H9 (cell line): ENCODE results near the gene HS3ST1. TPM values are rescaled to one million over a fixed set of nuclear protein-coding genes. Genes with fewer than 3 reads are reported as not detected.

Source experiments
- DNase-seq: peaks from one replicate; pipeline ENCODE4 v3.0.0-alpha.2; 2017
- H2AFZ ChIP-seq: one replicate; pipeline ENCODE4 v1.6.1; 2013; ENCODE audit warnings: mild to moderate bottlenecking, low read length, control low read depth, moderate library complexity
- H2AK5ac ChIP-seq: 2 replicates; pipeline ENCODE4 v1.6.1; 2013; ENCODE audit warnings: low read length, control low read depth, mixed read lengths; ENCODE audit not compliant: insufficient read length
- H2BK120ac ChIP-seq: one replicate; pipeline ENCODE4 v1.6.1; 2013; ENCODE audit warnings: low read depth, mild to moderate bottlenecking, low read length, control low read depth, inconsistent platforms; ENCODE audit not compliant: poor library complexity, severe bottlenecking
- H2BK12ac ChIP-seq: 2 replicates; pipeline ENCODE4 v1.6.1; 2013; ENCODE audit warnings: low read length, control low read depth, mixed read lengths, low read depth; ENCODE audit not compliant: insufficient read length
- H2BK15ac ChIP-seq: 2 replicates; pipeline ENCODE4 v1.6.1; 2013; ENCODE audit warnings: low read depth, low read length, control low read depth
- H2BK20ac ChIP-seq: one replicate; pipeline ENCODE4 v1.6.1; 2013; ENCODE audit warnings: low read depth, mild to moderate bottlenecking, low read length, control low read depth, inconsistent platforms; ENCODE audit not compliant: poor library complexity, severe bottlenecking
- H2BK5ac ChIP-seq: 2 replicates; pipeline ENCODE4 v1.6.1; 2013; ENCODE audit warnings: low read length, control low read depth, mixed read lengths; ENCODE audit not compliant: insufficient read length
- H3K14ac ChIP-seq: 2 replicates; pipeline ENCODE4 v1.6.1; 2013; ENCODE audit warnings: low read length, control low read depth; ENCODE audit not compliant: insufficient read depth
- H3K18ac ChIP-seq: 2 replicates; pipeline ENCODE4 v1.6.1; 2013; ENCODE audit warnings: low read depth, mild to moderate bottlenecking, mixed read lengths, low read length, control low read depth; ENCODE audit not compliant: insufficient read length
- H3K23ac ChIP-seq: 2 replicates; pipeline ENCODE4 v1.6.1; 2013; ENCODE audit warnings: low read length, control low read depth, mixed read lengths, low read depth; ENCODE audit not compliant: insufficient read length
- H3K23me2 ChIP-seq: 2 replicates; pipeline ENCODE4 v1.6.1; 2013; ENCODE audit warnings: low read depth, mild to moderate bottlenecking, mixed read lengths, low read length, control low read depth; ENCODE audit not compliant: insufficient read length, poor library complexity, severe bottlenecking
- H3K27ac ChIP-seq: 2 replicates; pipeline ENCODE4 v1.5.1; 2013; ENCODE audit warnings: low read length, control low read depth, mixed read lengths, low read depth; ENCODE audit not compliant: insufficient read length
- H3K27me3 ChIP-seq: 2 replicates; pipeline ENCODE4 v1.6.1; 2013; ENCODE audit warnings: low read length, control low read depth, inconsistent platforms; ENCODE audit not compliant: insufficient read depth
- H3K4ac ChIP-seq: 2 replicates; pipeline ENCODE4 v1.6.1; 2013; ENCODE audit warnings: low read depth, mild to moderate bottlenecking, control low read depth, inconsistent platforms, low read length, moderate library complexity
- H3K4me1 ChIP-seq: 2 replicates; pipeline ENCODE4 v1.6.1; 2013; ENCODE audit warnings: low read length, control low read depth, inconsistent platforms; ENCODE audit not compliant: insufficient read depth
- H3K4me2 ChIP-seq: 2 replicates; pipeline ENCODE4 v1.6.1; 2013; ENCODE audit warnings: low read length, control low read depth, mixed read lengths; ENCODE audit not compliant: insufficient read length, insufficient read depth
- H3K56ac ChIP-seq: 2 replicates; pipeline ENCODE4 v1.6.1; 2013; ENCODE audit warnings: low read depth, mild to moderate bottlenecking, mixed read lengths, low read length, control low read depth; ENCODE audit not compliant: insufficient read length
- H3K79me1 ChIP-seq: 2 replicates; pipeline ENCODE4 v1.6.1; 2013; ENCODE audit warnings: low read depth, mild to moderate bottlenecking, moderate library complexity, low read length, control low read depth, inconsistent platforms; ENCODE audit not compliant: insufficient read depth, poor library complexity, severe bottlenecking
- H3K79me2 ChIP-seq: 2 replicates; pipeline ENCODE4 v1.6.1; 2013; ENCODE audit warnings: low read length, control low read depth, inconsistent platforms; ENCODE audit not compliant: insufficient read depth
- H3K9ac ChIP-seq: 2 replicates; pipeline ENCODE4 v1.6.1; 2013; ENCODE audit warnings: low read length, control low read depth, mixed read lengths; ENCODE audit not compliant: insufficient read length; ENCODE audit errors: extremely low read depth
- H3K9me3 ChIP-seq: one replicate; pipeline ENCODE4 v1.6.1; 2013; ENCODE audit warnings: low read depth, low read length, inconsistent platforms; ENCODE audit not compliant: control insufficient read depth
- H3T11ph ChIP-seq: one replicate; pipeline ENCODE4 v1.6.1; 2013; ENCODE audit warnings: mild to moderate bottlenecking, low read length, control low read depth, inconsistent platforms
- H4K20me1 ChIP-seq: one replicate; pipeline ENCODE4 v1.6.1; 2013; ENCODE audit not compliant: control insufficient read depth, insufficient read length, insufficient read depth
- H4K5ac ChIP-seq: 2 replicates; pipeline ENCODE4 v1.6.1; 2013; ENCODE audit warnings: low read depth, mild to moderate bottlenecking, mixed read lengths, low read length, control low read depth; ENCODE audit not compliant: insufficient read length
- H4K8ac ChIP-seq: replicated peaks from 2 replicates; pipeline ENCODE4 v1.6.1; 2013; ENCODE audit warnings: low read length, control low read depth, mixed read lengths, low read depth; ENCODE audit not compliant: insufficient read length
- H4K91ac ChIP-seq: 2 replicates; pipeline ENCODE4 v1.6.1; 2013; ENCODE audit warnings: low read depth, mild to moderate bottlenecking, moderate library complexity, mixed read lengths, low read length, control low read depth; ENCODE audit not compliant: insufficient read length
- H3K27ac Mint-ChIP-seq, 3 experiments: 2 replicates in 2 of 3; 3 replicates in 1 of 3; pipeline ENCODE4 v1.8.0; 2020 to 2021; ENCODE audit warnings: mixed read lengths in 3 of 3, mild to moderate bottlenecking in 1 of 3, moderate library complexity in 1 of 3
- H3K27me3 Mint-ChIP-seq: 2 replicates; pipeline ENCODE4 v1.8.0; 2021; ENCODE audit warnings: low read depth, mild to moderate bottlenecking, moderate library complexity, mixed read lengths
- H3K36me3 Mint-ChIP-seq, 3 experiments: 2 replicates in 2 of 3; 3 replicates in 1 of 3; pipeline ENCODE4 v1.8.0; 2020 to 2021; ENCODE audit warnings: low read depth in 3 of 3, mixed read lengths in 3 of 3; ENCODE audit not compliant: insufficient read depth in 1 of 3
- H3K4me1 Mint-ChIP-seq, 2 experiments: 2 replicates each; pipeline ENCODE4 v1.8.0; 2020; ENCODE audit warnings: mixed read lengths in 2 of 2
- H3K4me3 Mint-ChIP-seq, 2 experiments: 2 replicates in 1 of 2; 3 replicates in 1 of 2; pipeline ENCODE4 v1.8.0; 2020 to 2021; ENCODE audit warnings: mild to moderate bottlenecking in 2 of 2, mixed read lengths in 2 of 2, moderate library complexity in 1 of 2
- H3K9me3 Mint-ChIP-seq, 2 experiments: 2 replicates in 1 of 2; 3 replicates in 1 of 2; pipeline ENCODE4 v1.8.0; 2020; ENCODE audit warnings: mild to moderate bottlenecking in 2 of 2, mixed read lengths in 2 of 2, moderate library complexity in 1 of 2
- WGBS: extraction: QIAGEN DNeasy Blood & Tissue Kit; methylation state at CpG from one replicate; pipeline ENCODE4 v1.1.7; 2013; ENCODE audit warnings: missing lambda C conversion rate, low lambda C conversion rate, mixed read lengths; ENCODE audit not compliant: insufficient read length; ENCODE audit errors: extremely low coverage; 5-methylcytosine and 5-hydroxymethylcytosine counted together
- total RNA-seq: library from RNA; stranded (reverse); gene quantifications from 2 replicates; pipeline ENCODE4 v1.2.1, GENCODE V29; 2021
- TF ChIP-seq, protein P1 (sequence below): fragments of 200-600 bp; sonication (generic); conservative IDR thresholded peaks from 3 replicates; pipeline ENCODE4 v1.8.0; 2021; ENCODE audit warnings: antibody characterized with exemption, mild to moderate bottlenecking

Gene HS3ST1
- total RNA-seq, 1 experiment from 2014 or later = 0.04 TPM

DNA sequence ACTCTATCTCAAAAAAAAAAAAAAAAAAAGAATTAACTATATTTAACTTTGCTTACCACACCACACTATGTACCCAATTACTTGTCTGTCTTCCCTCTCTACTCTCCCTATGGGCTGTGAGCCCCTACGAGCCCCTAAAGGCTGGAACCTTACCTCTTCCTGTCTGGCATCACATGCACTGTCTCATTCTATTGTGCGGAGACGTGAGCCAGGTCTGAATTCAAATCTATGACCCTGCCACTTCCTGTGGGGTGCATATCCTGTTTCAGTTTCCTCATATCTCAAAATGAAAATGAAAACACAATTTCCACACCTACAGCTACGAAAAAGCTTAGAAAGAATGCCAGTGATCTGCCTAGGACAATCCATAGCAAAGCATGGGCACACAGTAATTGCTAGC is 42.9 kb upstream of the HS3ST1 start:
- no peak overlapping the region for H4K8ac ChIP-seq
- Mint-ChIP-seq H3K36me3 (no peaks in the 10 kb centered on the region), H3K9me3 (no peaks in the 10 kb centered on the region), H3K27me3 (no peaks in the 10 kb centered on the region; the same call in 1 of the 2 replicates), H3K4me3 (no peak overlapping the region), H3K4me1 (peaks cover 26 to 30% of the 10 kb centered on the region in 2 experiments), H3K27ac (no peak overlapping the region)
- no peak overlapping the region for H2BK15ac ChIP-seq
- H4K91ac ChIP-seq = no peak overlapping the region
- no peak overlapping the region for H2BK120ac ChIP-seq
- TF ChIP-seq, protein P1, sequence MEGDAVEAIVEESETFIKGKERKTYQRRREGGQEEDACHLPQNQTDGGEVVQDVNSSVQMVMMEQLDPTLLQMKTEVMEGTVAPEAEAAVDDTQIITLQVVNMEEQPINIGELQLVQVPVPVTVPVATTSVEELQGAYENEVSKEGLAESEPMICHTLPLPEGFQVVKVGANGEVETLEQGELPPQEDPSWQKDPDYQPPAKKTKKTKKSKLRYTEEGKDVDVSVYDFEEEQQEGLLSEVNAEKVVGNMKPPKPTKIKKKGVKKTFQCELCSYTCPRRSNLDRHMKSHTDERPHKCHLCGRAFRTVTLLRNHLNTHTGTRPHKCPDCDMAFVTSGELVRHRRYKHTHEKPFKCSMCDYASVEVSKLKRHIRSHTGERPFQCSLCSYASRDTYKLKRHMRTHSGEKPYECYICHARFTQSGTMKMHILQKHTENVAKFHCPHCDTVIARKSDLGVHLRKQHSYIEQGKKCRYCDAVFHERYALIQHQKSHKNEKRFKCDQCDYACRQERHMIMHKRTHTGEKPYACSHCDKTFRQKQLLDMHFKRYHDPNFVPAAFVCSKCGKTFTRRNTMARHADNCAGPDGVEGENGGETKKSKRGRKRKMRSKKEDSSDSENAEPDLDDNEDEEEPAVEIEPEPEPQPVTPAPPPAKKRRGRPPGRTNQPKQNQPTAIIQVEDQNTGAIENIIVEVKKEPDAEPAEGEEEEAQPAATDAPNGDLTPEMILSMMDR = no peak
- H3K4me1 ChIP-seq = peaks cover 11% of the 10 kb centered on the region; the same call in 1 of the 2 replicates
- no peaks in the 10 kb centered on the region for H3K79me1 ChIP-seq
- no peak overlapping the region for H3K9ac ChIP-seq
- no peaks in the 10 kb centered on the region for H3K27me3 ChIP-seq
- no peaks in the 10 kb centered on the region for H3K9me3 ChIP-seq
- no peaks in the 10 kb centered on the region for H3K23me2 ChIP-seq
- DNase-seq = no peak
- H3K4ac ChIP-seq = no peak overlapping the region
- no peak overlapping the region for H2AK5ac ChIP-seq
- H3K4me2 ChIP-seq = no peak overlapping the region
- H3T11ph ChIP-seq = no peak overlapping the region
- no peak overlapping the region for H3K23ac ChIP-seq
- no peak overlapping the region for H2BK12ac ChIP-seq
- H3K18ac ChIP-seq = no peak overlapping the region
- no peak overlapping the region for H3K14ac ChIP-seq
- no peak overlapping the region for H2BK5ac ChIP-seq
- WGBS = no CpG with 5 or more reads among the region's 4 CpGs
- no peak overlapping the region for H3K27ac ChIP-seq
- no peak overlapping the region for H4K5ac ChIP-seq
- H2BK20ac ChIP-seq = no peak overlapping the region
- H3K56ac ChIP-seq = no peak overlapping the region
- no peak overlapping the region for H2AFZ ChIP-seq
- H3K79me2 ChIP-seq = no peaks in the 10 kb centered on the region
- no peaks in the 10 kb centered on the region for H4K20me1 ChIP-seq
